HUDEP-2 (cell line): ENCODE measurements around the gene CDO1.

Source experiments
- DNase-seq, 76 experiments: peaks; one replicate each; lab custom pipeline; 2025; ENCODE audit not compliant: unreplicated experiment in 76 of 76; lab: John Stamatoyannopoulos, UW

CDO1 gene

DNA sequence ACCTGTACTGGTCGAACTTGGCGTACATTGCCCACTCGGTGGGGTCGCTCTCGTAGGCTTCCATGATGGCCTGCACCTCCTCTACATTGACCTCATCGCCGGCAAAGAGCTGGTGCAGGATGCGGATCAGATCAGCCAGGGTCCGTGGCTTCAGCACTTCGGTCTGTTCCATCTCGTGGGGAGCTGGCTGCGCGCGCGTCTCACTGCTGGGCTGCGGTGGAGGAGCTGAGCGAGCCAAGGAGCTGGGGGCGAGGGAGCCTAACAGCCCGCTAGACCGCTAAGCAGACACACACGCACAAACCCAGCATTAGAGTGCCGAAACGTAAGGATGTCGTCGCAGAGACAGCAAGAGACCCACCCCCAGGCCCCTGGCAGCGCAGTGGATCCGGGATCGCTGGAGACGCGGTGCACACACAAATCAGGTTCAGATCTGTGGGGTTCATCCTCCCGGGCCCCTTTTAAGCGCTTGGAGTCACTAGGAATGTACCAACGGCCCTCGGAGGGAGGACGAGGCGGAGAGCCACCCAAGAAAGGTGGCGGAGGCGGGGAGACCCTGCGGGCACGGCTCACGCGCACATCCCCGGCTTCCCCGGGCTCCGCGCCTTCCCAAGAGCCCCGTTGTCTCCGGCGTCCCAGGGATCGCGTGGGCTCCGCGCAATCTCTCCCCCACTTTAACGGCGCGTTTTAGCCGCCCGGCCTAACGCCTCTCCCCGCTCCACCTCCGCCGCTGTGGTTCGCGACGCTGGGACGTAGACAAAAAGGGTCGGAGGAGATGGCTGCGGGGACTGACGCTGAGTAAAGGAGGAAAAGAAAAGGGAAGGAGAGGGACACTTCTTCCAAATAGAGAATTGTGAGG lies at the start of gene CDO1:
Gene CDO1, minus strand, starts transcription at position 434 of the 856 bp plus-strand sequence. Its CDS starts 262 bp downstream, at position 172.
- peak in 1 of 76 experiments; percentile 8 for DNase-seq

DNA sequence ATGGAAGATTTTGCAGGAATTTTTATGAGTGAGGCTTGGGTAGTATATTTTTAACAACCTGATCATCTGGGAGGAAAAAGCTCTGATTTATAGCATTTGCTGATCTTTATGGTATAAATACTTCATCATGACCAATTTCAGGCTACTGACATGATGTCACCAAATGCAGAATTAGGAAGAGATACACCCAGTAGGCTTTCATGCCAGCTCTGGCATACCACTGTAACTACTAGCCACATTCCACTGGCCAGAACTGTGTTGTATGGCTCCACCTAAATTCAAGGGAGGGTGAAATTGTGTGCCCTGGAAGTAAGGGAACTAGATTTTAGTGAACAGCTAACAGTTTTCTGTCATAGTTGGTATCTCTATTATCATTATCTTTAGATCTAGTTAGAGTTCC lies 42.9 kb upstream of the CDO1 start:
- DNase-seq, result no peak

- DNase-seq, result no peak
These were observed 41.9 kb upstream of the CDO1 start for GRCh38 chr5:115858396-115858795.

- DNase-seq, result no peak
These were observed 41.3 kb upstream of the CDO1 start for GRCh38 chr5:115857626-115858349.

DNA sequence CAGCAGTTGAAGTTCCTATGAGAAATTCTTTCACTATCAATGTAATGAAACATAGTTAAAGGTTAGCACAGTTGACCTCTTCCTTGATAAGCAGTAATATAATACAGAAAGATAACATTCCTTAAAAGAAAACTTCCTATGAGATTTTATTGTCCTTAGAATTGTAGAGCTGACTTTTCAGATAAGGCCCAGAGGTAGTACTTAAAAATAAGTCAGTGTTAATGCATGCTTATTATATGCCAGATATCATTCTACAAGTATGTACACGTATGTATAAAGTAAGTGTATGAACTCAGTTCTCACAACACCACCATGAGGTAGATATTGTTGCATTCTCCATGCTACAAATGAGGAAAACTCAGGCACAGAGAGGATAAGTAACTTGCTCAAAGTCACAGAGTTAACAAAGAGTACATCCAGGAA lies 40.6 kb upstream of the CDO1 start:
- DNase-seq, result no peak

- DNase-seq, result no peak
These were observed 39.5 kb upstream of the CDO1 start for GRCh38 chr5:115855959-115856358.

DNA sequence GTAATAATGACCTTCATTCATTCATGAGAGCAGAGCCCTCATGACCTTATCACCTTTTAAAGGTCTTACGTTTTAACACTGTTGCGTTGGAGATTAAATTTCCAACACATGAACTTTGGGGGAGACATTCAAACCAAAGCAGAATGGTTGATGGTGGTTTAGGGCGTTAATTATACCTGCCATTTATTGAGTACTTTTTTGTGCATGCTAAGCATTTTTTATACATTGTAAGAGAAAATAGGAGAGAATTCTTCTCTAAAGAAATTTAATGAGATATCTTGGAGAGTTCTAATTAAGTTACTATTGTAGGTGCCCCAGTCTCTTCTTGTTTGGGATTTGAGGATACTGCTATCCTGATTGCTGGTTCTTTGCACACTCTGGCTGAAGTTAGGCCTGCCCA lies 37.7 kb upstream of the CDO1 start:
- DNase-seq, result no peak

GRCh38 chr5:115850744-115851416 lies 34.4 kb upstream of the CDO1 start:
- DNase-seq, result peak in 21 of 76 experiments; percentile 3 to 59 (median 23)

GRCh38 chr5:115849258-115849798 lies 32.9 kb upstream of the CDO1 start:
- no peak for DNase-seq

- DNase-seq, result no peak
These were observed 30.8 kb upstream of the CDO1 start for GRCh38 chr5:115847290-115847689.

- DNase-seq, result no peak
These were observed 27.9 kb upstream of the CDO1 start for GRCh38 chr5:115844321-115844817.

GRCh38 chr5:115843444-115844130 lies 27.1 kb upstream of the CDO1 start:
- DNase-seq, result peak in 3 of 76 experiments; percentile 2 to 13 (median 5)

GRCh38 chr5:115842952-115843351 lies 26.5 kb upstream of the CDO1 start:
- DNase-seq, result peak in 4 of 76 experiments; percentile 11 to 23 (median 16)

DNA sequence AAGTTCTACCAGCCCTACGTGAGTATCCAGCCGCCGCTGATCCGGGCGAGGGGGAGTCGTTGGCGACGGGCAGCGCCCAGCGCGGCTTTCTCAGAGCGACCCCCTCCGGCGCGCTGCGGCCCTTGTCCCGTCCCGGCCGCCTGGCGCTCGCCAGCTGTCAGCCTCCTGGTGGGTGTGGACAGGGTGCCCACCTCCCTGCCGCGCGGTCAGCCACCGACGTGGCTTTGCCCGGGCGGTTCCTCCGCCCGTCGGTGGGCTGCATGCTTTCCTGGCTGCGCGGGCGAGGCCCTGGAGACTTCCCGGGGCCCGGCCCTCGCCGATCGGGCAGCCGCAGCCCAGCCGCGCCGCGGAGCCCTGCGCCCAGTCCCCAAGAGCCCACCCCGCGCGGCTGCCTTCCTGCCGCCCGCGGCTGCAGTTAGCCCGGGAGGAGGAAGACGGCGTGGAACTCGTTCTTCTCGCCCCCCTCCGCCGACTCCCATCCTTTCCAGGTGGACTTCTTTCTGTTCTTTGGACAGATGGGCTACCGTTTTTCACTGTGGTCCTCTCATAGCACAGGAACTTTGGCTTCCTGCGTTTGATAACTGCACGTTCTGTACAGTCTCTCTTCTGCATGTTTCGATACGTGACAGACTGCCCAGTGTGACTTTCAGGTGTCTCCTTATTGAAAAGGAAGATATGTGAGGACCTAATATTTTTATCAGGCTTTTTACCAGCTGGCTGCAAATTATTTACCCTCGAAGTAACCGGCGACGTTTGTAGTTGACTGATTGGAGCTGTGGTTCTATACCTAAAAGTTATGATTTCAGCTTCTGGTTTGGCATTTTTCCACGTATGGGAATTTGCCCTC lies 25.9 kb upstream of the CDO1 start:
- DNase-seq, result peak in 28 of 76 experiments; percentile 9 to 84 (median 56)

DNA sequence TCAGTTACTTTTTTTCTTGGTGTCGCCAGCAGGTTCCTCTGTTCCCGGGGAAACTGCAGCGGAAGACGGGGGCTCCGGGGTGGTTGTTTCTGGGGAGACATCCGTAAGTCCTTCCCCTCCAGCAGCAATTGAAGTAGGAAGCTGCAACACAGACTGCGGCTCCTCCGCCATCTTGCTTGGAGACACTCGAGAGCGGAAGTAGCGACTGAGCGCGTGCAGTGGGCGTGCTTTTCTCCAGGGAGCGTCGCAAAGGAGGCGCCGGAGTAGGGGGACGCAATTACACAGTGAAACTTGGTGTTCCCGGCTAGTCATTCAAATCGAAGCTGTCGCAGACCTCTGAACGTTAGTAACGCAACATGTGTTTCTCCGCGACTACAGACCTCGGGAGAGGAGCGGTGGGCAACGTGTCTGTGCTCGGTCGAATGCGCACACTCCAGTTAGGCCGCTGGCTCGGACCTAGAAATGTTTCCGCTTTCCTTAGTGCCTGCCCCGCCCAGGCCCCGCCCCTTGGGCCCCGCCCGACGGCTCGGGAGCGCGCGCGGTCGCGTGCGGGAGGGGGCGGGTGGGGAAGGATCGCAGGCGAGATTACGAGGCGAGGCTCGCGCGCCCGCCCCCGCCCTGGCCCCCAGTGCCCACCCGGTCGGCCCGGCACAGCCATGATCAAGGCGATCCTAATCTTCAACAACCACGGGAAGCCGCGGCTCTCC lies 25.1 kb upstream of the CDO1 start, which contains the start of the genes AP3S1 and ATG12:
Gene AP3S1, plus strand, starts transcription at position 554 of the 707 bp plus-strand sequence. Its CDS starts 103 bp downstream, at position 657.
Gene ATG12, minus strand, starts transcription at position 184 of the 707 bp plus-strand sequence. Its CDS starts 13 bp downstream, at position 171.
- DNase-seq, result peak; percentile 10 to 97 (median 82)

DNA sequence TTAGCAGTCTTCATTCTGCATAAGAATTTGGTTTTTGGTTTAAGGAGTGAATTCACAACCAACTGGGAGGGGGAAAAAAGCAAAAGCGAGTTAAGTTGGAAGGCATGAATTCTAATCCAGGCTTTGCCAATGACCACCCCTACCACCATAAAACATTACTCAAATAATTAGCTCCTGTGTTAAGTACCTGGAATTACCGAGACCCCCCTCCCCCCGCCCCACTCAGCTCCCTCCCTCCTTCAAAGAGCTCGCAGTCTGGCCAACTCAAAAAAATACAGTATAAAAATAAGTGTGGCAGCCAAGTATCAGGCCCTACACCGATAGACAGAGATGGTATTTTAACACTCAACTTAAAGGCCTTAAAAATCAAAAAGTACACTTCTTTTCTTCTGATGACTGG lies 24.4 kb upstream of the CDO1 start:
- no peak for DNase-seq

DNA sequence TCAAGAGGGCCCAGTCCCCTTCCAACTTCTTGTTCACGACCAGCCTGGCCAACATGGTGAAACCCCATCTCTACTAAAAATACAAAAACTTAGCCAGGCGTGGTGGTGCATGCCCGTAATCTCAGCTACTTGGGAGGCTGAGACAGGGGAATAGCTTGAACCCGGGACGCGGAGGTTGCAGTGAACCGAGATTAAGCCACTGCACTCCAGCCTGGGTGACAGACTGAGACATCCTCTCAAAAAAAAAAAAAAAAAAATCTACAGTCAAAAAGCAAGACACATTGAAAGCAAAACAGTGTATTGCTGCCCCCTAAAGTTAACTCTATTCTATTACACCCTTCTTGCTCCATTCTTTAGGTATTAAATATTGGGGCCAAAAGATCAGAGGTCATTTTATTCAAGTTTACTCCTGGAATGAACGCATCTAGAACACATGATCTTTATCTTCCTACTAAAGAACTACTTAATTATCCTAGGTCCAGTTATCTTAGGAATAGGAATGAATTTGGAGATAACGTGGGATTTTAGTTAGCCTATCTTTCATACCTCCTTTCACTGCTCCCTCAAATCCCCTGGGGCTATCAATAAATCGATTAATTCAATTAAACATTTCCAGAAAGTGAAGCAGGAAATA lies 22.5 kb upstream of the CDO1 start:
- peak in 24 of 76 experiments; percentile 5 to 54 (median 22) for DNase-seq

- no peak for DNase-seq
These were observed 19.0 kb upstream of the CDO1 start for GRCh38 chr5:115835481-115835880.
